Smooth muscle cell of the brain vasculature (primary cell): Measurements from ENCODE around the gene ZFY.
"Not testable (repeated sequence)": the region's sequence is repeated elsewhere in the genome, so short reads cannot be mapped to it uniquely, and the experiment has no call there.

Experiments used
- DNase-seq: peaks from one replicate; pipeline ENCODE4 v3.0.0-alpha.2; 2012; ENCODE audit warnings: low read depth, low spot score

The ZFY gene

DNA sequence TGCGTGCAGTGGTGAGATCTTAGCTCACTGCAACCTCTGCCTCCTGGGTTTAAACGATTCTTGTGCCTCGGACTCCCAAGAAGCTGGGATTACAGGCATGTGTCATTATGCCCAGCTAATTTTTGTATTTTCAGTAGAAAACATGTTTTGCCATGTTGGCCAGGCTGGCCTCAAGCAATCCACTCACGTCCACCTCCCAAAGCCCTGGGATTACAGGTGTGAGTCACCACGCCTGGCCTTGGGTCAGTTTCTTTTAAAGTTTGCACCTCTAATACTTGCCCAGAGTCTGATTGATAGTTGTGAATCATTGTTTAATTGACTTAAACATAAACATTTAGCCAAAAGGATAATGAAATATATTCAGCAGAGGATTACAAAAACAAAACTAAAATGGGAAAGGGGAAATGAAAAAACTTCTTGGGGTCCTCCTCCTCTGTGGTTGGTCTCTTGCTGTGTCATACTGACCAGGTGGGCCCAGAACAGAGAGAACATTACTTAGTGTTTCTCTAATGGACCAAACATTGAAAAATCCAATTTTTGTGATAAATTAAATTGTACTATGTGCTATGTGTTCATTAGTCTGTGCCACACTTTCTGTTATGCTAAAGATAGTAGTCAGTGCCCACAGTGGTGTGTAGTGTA, 38.0 kb downstream of the ZFY start:
- no peak for DNase-seq

- no peak for DNase-seq
These were observed 44.1 kb downstream of the ZFY start for GRCh38 chrY:2979283-2979682.

DNA sequence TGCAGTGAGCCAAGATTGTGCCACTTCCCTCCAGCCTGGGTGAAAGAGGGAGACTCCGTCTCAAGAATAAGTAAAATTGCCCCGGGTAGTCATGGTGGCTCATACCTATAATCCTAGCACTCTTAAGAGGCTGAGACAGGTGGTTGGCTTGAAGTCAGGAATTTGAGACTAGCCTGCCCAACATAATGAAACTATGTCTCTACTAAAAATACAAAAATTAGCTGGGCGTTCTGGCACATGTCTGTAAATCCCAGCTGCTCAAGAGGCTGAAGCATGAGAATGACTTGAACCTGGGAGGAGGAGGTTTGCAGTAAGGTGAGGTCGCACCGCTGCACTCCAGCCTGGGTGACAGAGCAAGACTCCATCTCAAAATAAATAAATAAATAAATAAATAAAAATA, 49.3 kb downstream of the ZFY start:
- DNase-seq: no peak

GRCh38 chrY:2987178-2987577, 52.0 kb downstream of the ZFY start:
- not testable (repeated sequence) for DNase-seq

DNA sequence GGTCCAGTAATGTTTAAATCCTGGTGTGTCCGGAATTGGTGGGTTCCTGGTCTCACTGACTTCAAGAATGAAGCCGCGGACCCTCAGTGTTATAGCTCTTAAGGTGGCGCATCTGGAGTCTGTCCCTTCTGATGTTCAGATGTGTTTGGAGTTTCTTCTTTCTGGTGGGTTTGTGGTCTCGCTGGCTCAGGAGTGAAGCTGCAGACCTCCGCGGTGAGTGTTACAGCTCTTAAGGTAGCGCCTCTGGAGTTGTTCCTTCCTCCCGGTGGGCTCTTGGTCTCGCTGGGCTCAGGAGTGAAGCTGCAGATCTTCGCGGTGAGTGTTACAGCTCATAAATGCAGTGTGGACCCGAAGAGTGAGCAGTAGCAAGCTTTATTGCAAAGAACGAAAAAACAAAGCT, 62.2 kb downstream of the ZFY start:
- not testable (repeated sequence) for DNase-seq

GRCh38 chrY:3002190-3002589, 67.0 kb downstream of the ZFY start:
- no peak for DNase-seq

- no peak for DNase-seq
These were observed 67.7 kb downstream of the ZFY start for GRCh38 chrY:3002680-3003515.

DNA sequence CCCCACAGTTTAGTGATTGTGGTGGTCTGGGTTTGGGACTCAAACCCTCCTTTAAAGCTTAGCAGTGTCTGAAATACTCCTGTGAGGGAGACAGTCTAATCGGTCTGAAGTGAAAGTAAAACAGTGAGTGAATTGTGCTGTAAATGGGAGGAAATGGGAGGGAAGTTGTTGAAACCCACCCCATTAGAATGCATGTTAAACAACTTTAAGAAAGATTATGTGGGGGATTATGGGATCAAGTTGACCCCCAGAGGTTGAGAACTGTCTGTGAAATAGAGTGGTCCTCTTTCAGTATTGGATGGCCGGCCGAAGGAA, 68.3 kb downstream of the ZFY start:
- DNase-seq: no peak

DNA sequence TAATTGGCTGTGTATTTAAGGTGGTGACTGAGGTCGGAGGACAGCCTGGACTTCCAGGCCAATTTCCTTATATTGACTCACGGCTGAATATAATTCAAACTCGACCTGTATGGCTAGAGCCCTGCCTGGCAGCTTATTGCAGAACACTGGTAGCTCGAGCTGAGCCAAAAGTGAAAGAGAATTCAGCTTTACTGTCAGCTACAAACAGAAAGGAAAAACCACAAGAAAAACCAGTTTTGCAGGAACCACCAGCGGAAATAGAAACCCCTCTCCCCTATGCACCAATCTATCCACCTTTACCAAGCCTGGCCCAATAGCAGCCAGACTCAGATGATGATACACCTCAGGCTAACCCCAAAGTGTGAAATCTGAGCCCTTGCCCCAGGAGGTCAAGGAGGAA, 68.7 kb downstream of the ZFY start:
- no peak for DNase-seq

- DNase-seq: not testable (repeated sequence)
These were observed 70.8 kb downstream of the ZFY start for GRCh38 chrY:3006031-3006430.

GRCh38 chrY:3007967-3008366, 72.8 kb downstream of the ZFY start:
- DNase-seq: no peak

- no peak for DNase-seq
These were observed 77.0 kb downstream of the ZFY start for GRCh38 chrY:3012226-3012625.

- no peak for DNase-seq
These were observed 81.4 kb downstream of the ZFY start for GRCh38 chrY:3016594-3016993.

- no peak for DNase-seq
These were observed 83.4 kb downstream of the ZFY start for GRCh38 chrY:3018546-3018945.

DNA sequence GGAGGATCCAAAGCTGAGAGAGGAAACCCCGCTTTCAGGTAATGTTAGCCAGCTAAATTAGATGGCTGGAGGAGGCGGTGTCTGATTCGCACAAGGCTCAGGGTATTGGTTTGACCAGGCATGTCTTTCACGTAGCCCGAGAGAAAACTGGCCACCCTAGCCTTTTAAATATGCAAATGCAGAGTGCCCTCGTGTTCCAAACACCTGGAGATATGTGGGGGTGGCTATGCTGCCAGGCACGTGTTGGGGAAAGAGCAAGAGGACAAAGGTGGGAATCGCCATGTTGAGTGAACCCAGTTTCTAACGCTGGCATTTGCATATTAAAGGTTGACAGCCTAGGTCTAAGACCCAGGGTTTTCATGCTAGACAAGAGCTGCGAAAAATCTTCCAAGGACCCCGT, 84.4 kb downstream of the ZFY start:
- no peak for DNase-seq

- DNase-seq: no peak
These were observed 86.0 kb downstream of the ZFY start for GRCh38 chrY:3021176-3021575.

DNA sequence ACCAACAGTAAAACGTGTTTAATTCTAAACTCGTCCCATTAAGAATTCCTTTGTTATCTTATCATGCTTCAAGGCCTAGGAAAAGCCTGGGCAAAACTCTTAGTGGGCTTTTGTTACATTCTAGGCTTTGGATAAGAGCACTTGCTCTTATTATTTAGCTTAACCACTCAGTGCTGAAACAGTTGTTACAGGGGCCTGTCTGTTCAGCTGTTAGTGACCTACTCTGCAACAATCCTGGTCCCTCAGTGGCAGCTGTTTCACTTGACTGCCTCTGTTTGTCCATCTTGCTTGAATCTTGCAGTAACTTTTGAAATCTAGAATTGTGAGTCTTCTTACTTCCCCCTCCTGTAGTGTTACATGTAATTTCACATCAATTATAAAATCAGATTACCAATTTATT, 88.4 kb downstream of the ZFY start:
- DNase-seq: no peak

GRCh38 chrY:3025357-3025756, 90.2 kb downstream of the ZFY start:
- DNase-seq: no peak
